H1 (cell line): ENCODE measurements around the gene GOLGA8Q. TPM values are rescaled to one million over a fixed set of nuclear protein-coding genes. Genes with fewer than 3 reads are reported as not detected.
"Not testable (repeated sequence)": the region's sequence is repeated elsewhere in the genome, so short reads cannot be mapped to it uniquely, and the experiment has no call there.

Source experiments
- CTCF ChIA-PET: fragments of 300-600 bp; sonication (Branson Sonifier 250); formaldehyde crosslinking; loops from one replicate; lab custom pipeline; 2021; ENCODE audit not compliant: partially characterized antibody; lab: Charles Lee
- POLR2A ChIA-PET: fragments of 300-600 bp; sonication (Branson Sonifier 250); formaldehyde crosslinking; loops from one replicate; lab custom pipeline; 2021; ENCODE audit warnings: inconsistent platforms; ENCODE audit not compliant: partially characterized antibody; lab: Charles Lee
- DNase-seq, 2 experiments: peaks; one replicate each; pipeline versions ENCODE4 v3.0.0 to v3.0.0-alpha.2; 2010 to 2022; ENCODE audit warnings: low spot score in 2 of 2, low read depth in 1 of 2, mixed read lengths in 1 of 2
- FAIRE-seq: peaks from 2 replicates; lab custom pipeline; 2011; peaks lifted over from hg19 to GRCh38; lab: Jason Lieb, UNC
- H2AFZ ChIP-seq: 2 replicates; pipeline ENCODE4 v1.8.1; 2012; ENCODE audit warnings: low read length, inconsistent platforms
- H2AK5ac ChIP-seq: 2 replicates; pipeline ENCODE4 v1.6.1; 2013; ENCODE audit warnings: low read depth, low read length
- H2BK120ac ChIP-seq: replicated peaks from 2 replicates; pipeline ENCODE3; 2013; ENCODE audit warnings: low read depth, low read length, inconsistent platforms
- H2BK12ac ChIP-seq: 2 replicates; pipeline ENCODE4 v1.6.1; 2013; ENCODE audit warnings: low read depth, low read length
- H2BK15ac ChIP-seq: 2 replicates; pipeline ENCODE4 v1.6.1; 2013; ENCODE audit warnings: low read length
- H2BK20ac ChIP-seq: 2 replicates; pipeline ENCODE4 v1.6.1; 2013; ENCODE audit warnings: low read length
- H2BK5ac ChIP-seq: 2 replicates; pipeline ENCODE4 v1.6.1; 2013; ENCODE audit warnings: low read depth, low read length
- H3K14ac ChIP-seq: 2 replicates; pipeline ENCODE4 v1.6.1; 2013; ENCODE audit warnings: inconsistent platforms; ENCODE audit not compliant: insufficient read length
- H3K18ac ChIP-seq: 2 replicates; pipeline ENCODE4 v1.6.1; 2013; ENCODE audit warnings: low read length; ENCODE audit errors: extremely low read depth
- H3K23ac ChIP-seq: 2 replicates; pipeline ENCODE4 v1.6.1; 2013; ENCODE audit warnings: inconsistent platforms; ENCODE audit not compliant: insufficient read length
- H3K23me2 ChIP-seq: 2 replicates; pipeline ENCODE4 v1.6.1; 2013; ENCODE audit warnings: low read depth, low read length
- H3K27ac ChIP-seq: 2 replicates; pipeline ENCODE4 v1.6.1; 2011; ENCODE audit warnings: low read depth, low read length, inconsistent platforms
- H3K27me3 ChIP-seq, 4 experiments: replicated peaks in 1 of 4; 1 replicate in 1 of 4; 2 replicates in 3 of 4; pipeline versions ENCODE4 v1.6.1 to v1.8.1; 2011 to 2013; ENCODE audit warnings: low read length in 3 of 4, mild to moderate bottlenecking in 3 of 4, inconsistent platforms in 2 of 4, mixed read lengths in 2 of 4, moderate library complexity in 1 of 4; ENCODE audit not compliant: control insufficient read depth in 3 of 4, insufficient read depth in 3 of 4; ENCODE audit errors: extremely low read depth in 1 of 4
- H3K36me3 ChIP-seq, 4 experiments: 2 replicates each; pipeline versions ENCODE4 v1.6.1 to v1.8.1; 2011 to 2013; ENCODE audit warnings: mild to moderate bottlenecking in 4 of 4, low read length in 3 of 4, moderate library complexity in 2 of 4, control low read depth in 1 of 4, inconsistent platforms in 1 of 4; ENCODE audit not compliant: insufficient read depth in 4 of 4, control insufficient read depth in 2 of 4
- H3K4ac ChIP-seq: replicated peaks from 2 replicates; pipeline ENCODE3; 2013; ENCODE audit warnings: low read length, low read depth, mixed read lengths, inconsistent platforms; ENCODE audit not compliant: insufficient read length
- H3K4me1 ChIP-seq, 4 experiments: replicated peaks in 1 of 4; 1 replicate in 1 of 4; 2 replicates in 3 of 4; pipeline versions ENCODE4 v1.6.1 to v1.8.1; 2011 to 2013; ENCODE audit warnings: low read length in 3 of 4, inconsistent platforms in 2 of 4, mixed read lengths in 1 of 4; ENCODE audit not compliant: insufficient read depth in 4 of 4, control insufficient read depth in 3 of 4
- H3K4me2 ChIP-seq, 2 experiments: 2 replicates each; pipeline versions ENCODE4 v1.6.1 to v1.8.1; 2011 to 2013; ENCODE audit warnings: low read depth in 2 of 2, low read length in 2 of 2, control low read depth in 1 of 2, inconsistent platforms in 1 of 2, mild to moderate bottlenecking in 1 of 2; ENCODE audit not compliant: insufficient read depth in 1 of 2
- H3K4me3 ChIP-seq, 4 experiments: fragments of 200-600, 300-600 bp in 1 of 4; sonication (generic), shearing (Covaris generic), sonication (Bioruptor Twin) in 1 of 4; 2 replicates each; pipeline versions ENCODE4 v1.5.1 to v1.8.1; 2011 to 2016; ENCODE audit warnings: low read length in 4 of 4, low read depth in 3 of 4, control low read depth in 2 of 4, inconsistent platforms in 2 of 4, mild to moderate bottlenecking in 2 of 4, mixed read lengths in 1 of 4, moderate library complexity in 1 of 4; ENCODE audit not compliant: insufficient read depth in 2 of 4; ENCODE audit errors: extremely low read depth in 1 of 4
- H3K56ac ChIP-seq: replicated peaks from 2 replicates; pipeline ENCODE3; 2013; ENCODE audit warnings: low read depth, mild to moderate bottlenecking, mixed read lengths, low read length, inconsistent platforms; ENCODE audit not compliant: insufficient read length
- H3K79me1 ChIP-seq: 2 replicates; pipeline ENCODE4 v1.6.1; 2013; ENCODE audit warnings: low read depth, low read length, control low read depth
- H3K79me2 ChIP-seq, 2 experiments: 2 replicates each; pipeline versions ENCODE4 v1.6.1 to v1.8.1; 2012 to 2013; ENCODE audit warnings: low read length in 2 of 2, mild to moderate bottlenecking in 2 of 2, inconsistent platforms in 1 of 2; ENCODE audit not compliant: insufficient read depth in 2 of 2, control insufficient read depth in 1 of 2
- H3K9ac ChIP-seq, 4 experiments: replicated peaks in 1 of 4; 1 replicate in 1 of 4; 2 replicates in 3 of 4; pipeline versions ENCODE4 v1.6.1 to v1.8.1; 2011 to 2013; ENCODE audit warnings: low read depth in 3 of 4, low read length in 3 of 4, control low read depth in 2 of 4, mild to moderate bottlenecking in 2 of 4, moderate library complexity in 2 of 4, inconsistent platforms in 1 of 4; ENCODE audit errors: extremely low read depth in 1 of 4
- H3K9me3 ChIP-seq, 2 experiments: 2 replicates each; pipeline versions ENCODE4 v1.6.1 to v1.8.1; 2012 to 2013; ENCODE audit warnings: mild to moderate bottlenecking in 2 of 2, moderate library complexity in 2 of 2, control low read depth in 1 of 2, inconsistent platforms in 1 of 2, low read depth in 1 of 2, low read length in 1 of 2, mixed read lengths in 1 of 2; ENCODE audit not compliant: insufficient read depth in 2 of 2
- H4K20me1 ChIP-seq, 2 experiments: replicated peaks in 1 of 2; 2 replicates each; pipeline versions ENCODE3 to v1.8.1; 2011 to 2013; ENCODE audit warnings: inconsistent platforms in 2 of 2, low read length in 2 of 2, mild to moderate bottlenecking in 1 of 2; ENCODE audit not compliant: insufficient read depth in 2 of 2, control insufficient read depth in 1 of 2
- H4K5ac ChIP-seq: 2 replicates; pipeline ENCODE4 v1.6.1; 2013; ENCODE audit warnings: low read length, low read depth, mixed read lengths, inconsistent platforms; ENCODE audit not compliant: insufficient read length
- H4K8ac ChIP-seq: 2 replicates; pipeline ENCODE4 v1.8.0; 2013; ENCODE audit warnings: mild to moderate bottlenecking, moderate library complexity, low read length, inconsistent platforms; ENCODE audit not compliant: insufficient read depth; ENCODE audit errors: extremely low read depth
- H4K91ac ChIP-seq: replicated peaks from 2 replicates; pipeline ENCODE3; 2013; ENCODE audit warnings: low read length, mixed read lengths, inconsistent platforms; ENCODE audit not compliant: insufficient read length
- WGBS, 2 experiments: shearing (Covaris generic) in 1 of 2; methylation state at CpG; one replicate each; pipeline versions ENCODE4 v1.1.6 to v1.1.7; 2013 to 2015; ENCODE audit warnings: low lambda C conversion rate in 2 of 2, mixed read lengths in 2 of 2, inconsistent platforms in 1 of 2, low coverage in 1 of 2, missing lambda C conversion rate in 1 of 2; ENCODE audit not compliant: insufficient replicate concordance in 2 of 2, insufficient coverage in 1 of 2, insufficient read length in 1 of 2; ENCODE audit errors: extremely low coverage in 1 of 2, missing lambda C conversion rate in 1 of 2; 5-methylcytosine and 5-hydroxymethylcytosine counted together
- polyA plus RNA-seq, 7 experiments: library from polyadenylated mRNA; depleted of rRNA in 3 of 7; stranded (reverse) in 5 of 7; unstranded in 2 of 7; fragments of >200 nt in 5 of 7; fragments of 200-250 nt in 2 of 7; gene quantifications; 1 replicate in 5 of 7; 2 replicates in 1 of 7; 4 replicates in 1 of 7; pipeline versions ENCODE4 v1.2.1 to v1.2.3, GENCODE V29; 2011 to 2013; ENCODE audit warnings: missing spikeins in 2 of 7, mixed read lengths in 2 of 7
- total RNA-seq: library from RNA; stranded (reverse); fragmentation: NEBNext Ultra II Directional; extraction: Animal tissue kit (Norgen Biotek cat#: 25700); gene quantifications from 2 replicates; pipeline ENCODE4 v1.2.1, GENCODE V29; 2021

Gene GOLGA8Q
- total and polyA plus RNA-seq, 2 of the 8 experiments (the other 6 are each of a cell fraction or from before 2014, with no cell fraction given), result not detected

- H2BK120ac ChIP-seq, H3K27me3 ChIP-seq, DNase-seq, H2BK20ac ChIP-seq, H2BK5ac ChIP-seq, H3K36me3 ChIP-seq, H2AK5ac ChIP-seq, CTCF ChIA-PET, POLR2A ChIA-PET, H3K4ac ChIP-seq, H3K9me3 ChIP-seq, FAIRE-seq, H3K23me2 ChIP-seq, H3K9ac ChIP-seq, H3K14ac ChIP-seq, H2BK12ac ChIP-seq, H2AFZ ChIP-seq, H3K79me1 ChIP-seq, H4K20me1 ChIP-seq, H4K8ac ChIP-seq, H3K27ac ChIP-seq, H3K23ac ChIP-seq, H3K56ac ChIP-seq, H3K18ac ChIP-seq, H4K91ac ChIP-seq, H3K4me3 ChIP-seq, H2BK15ac ChIP-seq, H3K4me2 ChIP-seq, H3K79me2 ChIP-seq, H4K5ac ChIP-seq, H3K4me1 ChIP-seq: not testable (repeated sequence)
- 96% methylated on average over 3 of the region's 11 CpGs; no CpG with 5 or more reads in 1 of the 2 experiments for WGBS, 2 experiments
Measured at GRCh38 chr15:30502904-30503781, 48.7 kb upstream of the GOLGA8Q start.
